Mammary epithelial cell (primary cell): ENCODE results near the gene CPAMD8.
"Not testable (repeated sequence)": the region's sequence is repeated elsewhere in the genome, so short reads cannot be mapped to it uniquely, and the experiment has no call there.

ENCODE experiments used
- CTCF ChIP-seq, 2 donors: IDR thresholded peaks in 1 of 2; conservative IDR thresholded peaks in 1 of 2; 2 replicates each; pipeline ENCODE4 v1.5.1; 2011 to 2012; ENCODE audit warnings: inconsistent platforms in 2 of 2, low read length in 2 of 2, mild to moderate bottlenecking in 2 of 2, control low read depth in 1 of 2, low read depth in 1 of 2; ENCODE audit not compliant: insufficient read depth in 1 of 2; ENCODE audit errors: extremely low read depth in 1 of 2
- EZH2 ChIP-seq: IDR thresholded peaks from 2 replicates; pipeline ENCODE4 v1.6.1; 2012; ENCODE audit warnings: low read length, inconsistent platforms, borderline replicate concordance

DNA sequence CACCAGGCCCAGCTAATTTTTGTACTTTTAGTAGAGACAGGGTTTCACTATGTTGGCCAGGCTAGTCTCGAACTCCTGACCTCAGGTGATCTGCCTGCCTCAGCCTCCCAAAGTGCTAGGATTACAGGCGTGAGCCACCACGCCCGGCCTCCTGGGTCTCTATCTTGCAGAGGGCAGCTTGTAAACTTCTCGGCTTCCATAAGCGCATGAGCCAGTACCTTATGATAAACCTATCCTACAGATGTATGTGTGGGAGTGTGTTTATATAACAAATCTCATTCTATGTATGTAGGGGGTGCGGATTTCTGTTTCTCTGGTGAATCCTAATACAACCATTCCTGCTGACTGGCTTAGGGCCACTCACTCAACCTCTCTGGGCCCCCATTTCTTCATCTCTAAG is 86.5 kb downstream of the CPAMD8 start:
- not testable (repeated sequence) for TF ChIP-seq EZH2; CTCF (conservative IDR thresholded peaks at IDR 0.05 in 1 of 2, IDR thresholded peaks at IDR 0.05 in 1 of 2; ENCODE audit: extremely low read depth in 1 of 2, insufficient read depth in 1 of 2, low read depth in 1 of 2, low read length in 2 of 2)
